Measurements from ENCODE around the gene C22orf42.
A peak's percentile ranks its signal among the peaks of the same experiment; 100 is the strongest.
"Not testable (repeated sequence)": the region's sequence is repeated elsewhere in the genome, so short reads cannot be mapped to it uniquely, and the experiment has no call there.

C22orf42 gene

GRCh38 chr22:32134796-32135195 is 24.3 kb downstream of the C22orf42 start:
- DNase-seq (ENCODE audit: low spot score): not testable (repeated sequence)

GRCh38 chr22:32132783-32133182 is 26.3 kb downstream of the C22orf42 start:
- DNase-seq (ENCODE audit: low spot score): no peak

GRCh38 chr22:32132126-32132525 is 27.0 kb downstream of the C22orf42 start:
- DNase-seq (ENCODE audit: low spot score): no peak

GRCh38 chr22:32130464-32130863 is 28.6 kb downstream of the C22orf42 start:
- DNase-seq (ENCODE audit: low spot score): no peak

GRCh38 chr22:32127904-32128303 is 31.2 kb downstream of the C22orf42 start:
- DNase-seq (ENCODE audit: low spot score): no peak

- DNase-seq (ENCODE audit: low spot score): no peak
These were observed 35.4 kb downstream of the C22orf42 start for GRCh38 chr22:32123657-32124056.

GRCh38 chr22:32122899-32123298 is 36.2 kb downstream of the C22orf42 start:
- DNase-seq (ENCODE audit: low spot score): no peak

GRCh38 chr22:32120603-32121002 is 38.5 kb downstream of the C22orf42 start:
- no peak for DNase-seq (ENCODE audit: low spot score)

- DNase-seq (ENCODE audit: low spot score): no peak
These were observed 39.4 kb downstream of the C22orf42 start for GRCh38 chr22:32119568-32120235.

GRCh38 chr22:32112380-32112779 is 46.7 kb downstream of the C22orf42 start:
- DNase-seq (ENCODE audit: low spot score): no peak

- DNase-seq (ENCODE audit: low spot score): no peak
These were observed 52.2 kb downstream of the C22orf42 start for GRCh38 chr22:32106930-32107329.

GRCh38 chr22:32103658-32104315 is 55.3 kb downstream of the C22orf42 start:
- DNase-seq (ENCODE audit: low spot score): peak; percentile 36

- DNase-seq (ENCODE audit: low spot score): no peak
These were observed 58.4 kb downstream of the C22orf42 start for GRCh38 chr22:32100711-32101110.
